Thymus (tissue), 11 donors: ENCODE results near the gene SLCO3A1. TPM values are rescaled to one million over a fixed set of nuclear protein-coding genes. Genes with fewer than 3 reads are reported as not detected.

Source experiments
- DNase-seq, 9 donors: peaks; one replicate each; pipeline ENCODE4 v3.0.0-alpha.2; 2013; ENCODE audit warnings: low spot score in 9 of 9, low read depth in 6 of 9, missing footprints in 1 of 9
- H3K27ac ChIP-seq, 2 donors: one replicate each; pipeline ENCODE4 v1.5.1; 2013; ENCODE audit warnings: control low read depth in 1 of 2, low read depth in 1 of 2, low read length in 1 of 2, mild to moderate bottlenecking in 1 of 2, moderate library complexity in 1 of 2
- H3K27me3 ChIP-seq, 2 donors: one replicate each; pipeline ENCODE4 v1.5.1; 2013; ENCODE audit warnings: low read length in 1 of 2; ENCODE audit not compliant: control insufficient read depth in 2 of 2, insufficient read depth in 1 of 2
- H3K36me3 ChIP-seq, 2 donors: one replicate each; pipeline ENCODE4 v1.5.1; 2013; ENCODE audit warnings: low read length in 1 of 2, mild to moderate bottlenecking in 1 of 2, moderate library complexity in 1 of 2; ENCODE audit not compliant: control insufficient read depth in 2 of 2, insufficient read depth in 2 of 2
- H3K4me1 ChIP-seq, 2 donors: one replicate each; pipeline ENCODE4 v1.5.1; 2013; ENCODE audit warnings: low read length in 2 of 2; ENCODE audit not compliant: control insufficient read depth in 2 of 2, insufficient read depth in 2 of 2
- H3K4me3 ChIP-seq, 2 donors: one replicate each; pipeline ENCODE4 v1.5.1; 2013; ENCODE audit warnings: low read length in 2 of 2, control low read depth in 1 of 2, mild to moderate bottlenecking in 1 of 2
- H3K9me3 ChIP-seq, 2 donors: one replicate each; pipeline ENCODE4 v1.5.1; 2013; ENCODE audit warnings: low read length in 1 of 2, mild to moderate bottlenecking in 1 of 2; ENCODE audit not compliant: control insufficient read depth in 2 of 2, insufficient read depth in 1 of 2
- WGBS: extraction: QIAGEN DNeasy Blood & Tissue Kit; methylation state at CpG from one replicate; pipeline ENCODE4 v1.1.7; 2013; 5-methylcytosine and 5-hydroxymethylcytosine counted together
- polyA plus RNA-seq: library from polyadenylated mRNA; stranded (reverse); fragments of 200-250 nt; gene quantifications from one replicate; pipeline ENCODE4 v1.2.3, GENCODE V29; 2013
- total RNA-seq: library from RNA; stranded (reverse); fragments of 120-200 nt; gene quantifications from one replicate; pipeline ENCODE4 v1.2.4, GENCODE V29; 2013
- donor health status: healthy.

Gene SLCO3A1
- total and polyA plus RNA-seq, 2 donors, result 1.6 to 7.9 TPM

GRCh38 chr15:92012881-92013280 is 159.4 kb downstream of the SLCO3A1 start:
- 97% methylated on average over 6 of the region's 6 CpGs for WGBS
- H3K9me3 ChIP-seq, result no peaks in the 10 kb centered on the region
- no peaks in the 10 kb centered on the region for H3K36me3 ChIP-seq
- no peaks in the 10 kb centered on the region for H3K27me3 ChIP-seq
- no peak for DNase-seq
- H3K27ac ChIP-seq, result no peak overlapping the region
- peaks cover 0 to 3% of the 10 kb centered on the region in 2 donors for H3K4me1 ChIP-seq
- no peak overlapping the region for H3K4me3 ChIP-seq

- Histone ChIP-seq H3K27ac (no peak overlapping the region), H3K4me3 (no peak overlapping the region), H3K4me1 (peaks cover 0 to 3% of the 10 kb centered on the region in 2 donors), H3K27me3 (no peaks in the 10 kb centered on the region), H3K36me3 (no peaks in the 10 kb centered on the region), H3K9me3 (no peaks in the 10 kb centered on the region)
- no peak for DNase-seq
- WGBS, result 48% methylated on average over 6 of the region's 6 CpGs
Observed at GRCh38 chr15:92014281-92015030, 160.9 kb downstream of the SLCO3A1 start.

- no peak overlapping the region for H3K27ac ChIP-seq
- WGBS, result 94% methylated on average over 10 of the region's 10 CpGs
Observed at GRCh38 chr15:92017882-92018534, 164.5 kb downstream of the SLCO3A1 start.

GRCh38 chr15:92018535-92019239 is 165.2 kb downstream of the SLCO3A1 start:
- Histone ChIP-seq H3K4me3 (no peak overlapping the region), H3K27me3 (no peaks in the 10 kb centered on the region), H3K4me1 (no peaks in the 10 kb centered on the region), H3K9me3 (no peaks in the 10 kb centered on the region), H3K27ac (no peak overlapping the region), H3K36me3 (no peaks in the 10 kb centered on the region)
- DNase-seq, result no peak
- WGBS, result 97% methylated on average over 13 of the region's 13 CpGs

More at GRCh38 chr15:92017882-92018534, 164.5 kb downstream of the SLCO3A1 start:
- Histone ChIP-seq H3K4me1 (no peaks in the 10 kb centered on the region), H3K36me3 (no peaks in the 10 kb centered on the region), H3K9me3 (no peaks in the 10 kb centered on the region), H3K4me3 (no peak overlapping the region), H3K27me3 (no peaks in the 10 kb centered on the region)
- no peak for DNase-seq

- Histone ChIP-seq H3K9me3 (no peaks in the 10 kb centered on the region), H3K36me3 (no peaks in the 10 kb centered on the region), H3K4me1 (no peaks in the 10 kb centered on the region), H3K4me3 (no peak overlapping the region), H3K27ac (no peak overlapping the region), H3K27me3 (no peaks in the 10 kb centered on the region)
- 91% methylated on average over 7 of the region's 7 CpGs for WGBS
- no peak for DNase-seq
Observed at GRCh38 chr15:92019706-92020105, 166.2 kb downstream of the SLCO3A1 start.

GRCh38 chr15:92020207-92020606 is 166.7 kb downstream of the SLCO3A1 start:
- WGBS, result 97% methylated on average over 2 of the region's 2 CpGs
- Histone ChIP-seq H3K36me3 (no peaks in the 10 kb centered on the region), H3K9me3 (no peaks in the 10 kb centered on the region), H3K27me3 (no peaks in the 10 kb centered on the region), H3K27ac (no peak overlapping the region), H3K4me1 (no peaks in the 10 kb centered on the region), H3K4me3 (no peak overlapping the region)
- DNase-seq, result no peak

GRCh38 chr15:92020804-92021203 is 167.3 kb downstream of the SLCO3A1 start:
- Histone ChIP-seq H3K27me3 (no peaks in the 10 kb centered on the region), H3K27ac (no peak overlapping the region), H3K4me3 (no peak overlapping the region), H3K9me3 (no peaks in the 10 kb centered on the region), H3K36me3 (no peaks in the 10 kb centered on the region), H3K4me1 (no peaks in the 10 kb centered on the region)
- 98% methylated on average over 3 of the region's 3 CpGs for WGBS
- DNase-seq, result no peak

- WGBS, result 19% methylated on average over 5 of the region's 5 CpGs
- no peaks in the 10 kb centered on the region for H3K36me3 ChIP-seq
- no peak overlapping the region for H3K4me3 ChIP-seq
- no peak for DNase-seq
- H3K9me3 ChIP-seq, result no peaks in the 10 kb centered on the region
- H3K27me3 ChIP-seq, result no peaks in the 10 kb centered on the region
- H3K27ac ChIP-seq, result no peak overlapping the region
- H3K4me1 ChIP-seq, result no peaks in the 10 kb centered on the region
Observed at GRCh38 chr15:92021792-92022191, 168.3 kb downstream of the SLCO3A1 start.

- Histone ChIP-seq H3K36me3 (no peaks in the 10 kb centered on the region), H3K27ac (no peak overlapping the region), H3K4me1 (no peaks in the 10 kb centered on the region), H3K4me3 (no peak overlapping the region), H3K27me3 (no peaks in the 10 kb centered on the region), H3K9me3 (no peaks in the 10 kb centered on the region)
- 93% methylated on average over 1 of the region's 1 CpG for WGBS
- DNase-seq, result no peak
Observed at GRCh38 chr15:92023965-92024364, 170.5 kb downstream of the SLCO3A1 start.
